SK-N-SH treated with all-trans-retinoic acid at 6 μM for 48 hours (cell line): ENCODE data around the gene ARHGAP15.

Experiments
- ATAC-seq: fragments of 200-7000 bp; cut with Tn5 transposase; 3 replicates; pipeline ENCODE4 v1.9.1; 2020; ENCODE audit warnings: mild to moderate bottlenecking, moderate library complexity
- ARNTL ChIP-seq: fragments of 450-650 bp; formaldehyde crosslinking; IDR thresholded peaks from 2 replicates; pipeline ENCODE4 v1.5.0; 2020; ENCODE audit warnings: low read depth, mild to moderate bottlenecking, moderate library complexity, borderline replicate concordance
- BACH2 ChIP-seq: fragments of 250-450 bp; sonication (Bioruptor Pico); IDR thresholded peaks from 2 replicates; pipeline ENCODE4 v1.9.0; 2021; ENCODE audit warnings: mild to moderate bottlenecking, borderline replicate concordance
- CREB5 ChIP-seq: fragments of 250-450 bp; sonication (Bioruptor Pico); IDR thresholded peaks from 2 replicates; pipeline ENCODE4 v1.5.1; 2020; ENCODE audit warnings: low read depth, mild to moderate bottlenecking, moderate library complexity
- CSDC2 ChIP-seq: fragments of 250-450 bp; sonication (Bioruptor Pico); IDR thresholded peaks from 2 replicates; pipeline ENCODE4 v1.5.0; 2020; ENCODE audit warnings: mild to moderate bottlenecking, moderate library complexity
- GLIS3 ChIP-seq: fragments of 250-450 bp; sonication (Bioruptor Pico); IDR thresholded peaks from 2 replicates; pipeline ENCODE4 v1.5.0; 2020; ENCODE audit warnings: mild to moderate bottlenecking, moderate library complexity
- ISL1 ChIP-seq: fragments of 250-450 bp; sonication (Bioruptor Pico); IDR thresholded peaks from 2 replicates; pipeline ENCODE4 v2.1.2; 2022; ENCODE audit warnings: mild to moderate bottlenecking, moderate library complexity
- OSR1 ChIP-seq: fragments of 250-450 bp; sonication (Bioruptor Pico); IDR thresholded peaks from 2 replicates; pipeline ENCODE4 v1.8.0; 2022; ENCODE audit warnings: moderate library complexity, mild to moderate bottlenecking, inconsistent platforms
- POU6F1 ChIP-seq: fragments of 250-450 bp; sonication (Bioruptor Pico); IDR thresholded peaks from 2 replicates; pipeline ENCODE4 v1.8.0; 2021; ENCODE audit warnings: low read depth, mild to moderate bottlenecking, moderate library complexity, borderline replicate concordance
- PPARA ChIP-seq: fragments of 250-450 bp; sonication (Bioruptor Pico); IDR thresholded peaks from 2 replicates; pipeline ENCODE4 v1.5.0; 2020; ENCODE audit warnings: mild to moderate bottlenecking, borderline replicate concordance
- RARB ChIP-seq: fragments of 250-450 bp; sonication (Bioruptor Pico); IDR thresholded peaks from 2 replicates; pipeline ENCODE4 v1.8.0; 2021; ENCODE audit warnings: mild to moderate bottlenecking, moderate library complexity
- SNAI2 ChIP-seq: fragments of 250-450 bp; sonication (Bioruptor Pico); IDR thresholded peaks from 2 replicates; pipeline ENCODE4 v1.5.0; 2020; ENCODE audit warnings: mild to moderate bottlenecking, moderate library complexity
- TOX ChIP-seq: fragments of 250-450 bp; sonication (Bioruptor Pico); IDR thresholded peaks from 2 replicates; pipeline ENCODE4 v1.8.0; 2021; ENCODE audit warnings: mild to moderate bottlenecking, moderate library complexity, borderline replicate concordance
- TSHZ2 ChIP-seq: fragments of 250-450 bp; sonication (Bioruptor Pico); IDR thresholded peaks from 2 replicates; pipeline ENCODE4 v1.5.0; 2020; ENCODE audit warnings: mild to moderate bottlenecking, moderate library complexity
- ZC3H10 ChIP-seq: fragments of 250-450 bp; sonication (Bioruptor Pico); IDR thresholded peaks from 2 replicates; pipeline ENCODE4 v1.5.1; 2021; ENCODE audit warnings: mild to moderate bottlenecking, moderate library complexity
- ZFP3 ChIP-seq: fragments of 250-450 bp; sonication (Bioruptor Pico); IDR thresholded peaks from 2 replicates; pipeline ENCODE4 v1.5.0; 2020; ENCODE audit warnings: mild to moderate bottlenecking, moderate library complexity
- ZFP30 ChIP-seq: fragments of 450-650 bp; formaldehyde crosslinking; IDR thresholded peaks from 2 replicates; pipeline ENCODE4 v1.5.0; 2022; ENCODE audit warnings: mild to moderate bottlenecking, moderate library complexity
- ZNF565 ChIP-seq: fragments of 450-650 bp; formaldehyde crosslinking; conservative IDR thresholded peaks from 2 replicates; pipeline ENCODE4 v1.5.0; 2020; ENCODE audit warnings: low read depth, mild to moderate bottlenecking, moderate library complexity
- ZNF8 ChIP-seq: fragments of 450-650 bp; formaldehyde crosslinking; IDR thresholded peaks from 2 replicates; pipeline ENCODE4 v1.5.0; 2020; ENCODE audit warnings: mild to moderate bottlenecking, moderate library complexity

Gene ARHGAP15

GRCh38 chr2:143440411-143441012, 311.3 kb downstream of the ARHGAP15 start:
- TF ChIP-seq SNAI2 (CRISPR knock-in tag) (no peak), ZFP3 (no peak), POU6F1 (no peak), ZFP30 (no peak), BACH2 (no peak)
- ATAC-seq = no peak

GRCh38 chr2:143442193-143442592, 313.0 kb downstream of the ARHGAP15 start:
- ATAC-seq = no peak
- TF ChIP-seq OSR1 (CRISPR knock-in tag) = no peak
- TF ChIP-seq, all 23 proteins: peak for 0

- no peak for TF ChIP-seq POU6F1
- TF ChIP-seq SNAI2 (CRISPR knock-in tag) = no peak
- no peak for TF ChIP-seq OSR1 (CRISPR knock-in tag)
- TF ChIP-seq ZFP30 = no peak
- no peak for TF ChIP-seq PPARA
- peak; percentile 26; the same call in 1 of the 2 replicates for TF ChIP-seq ISL1
- no peak for TF ChIP-seq BACH2
- no peak for TF ChIP-seq ZNF565 (CRISPR knock-in tag)
- TF ChIP-seq TOX (CRISPR knock-in tag) = 0 out of 2 replicates have a peak, but pooled peaks have one; percentile 38
- TF ChIP-seq ARNTL (CRISPR knock-in tag) = no peak
- ATAC-seq = peak; percentile 61; the same call in 2 of the 3 replicates
These were observed 322.5 kb downstream of the ARHGAP15 start for GRCh38 chr2:143451642-143452281.

- no peak for ATAC-seq
- no peak for TF ChIP-seq ISL1
- TF ChIP-seq POU6F1 = no peak
- TF ChIP-seq ZFP30 = no peak
- no peak for TF ChIP-seq CSDC2 (CRISPR knock-in tag)
- TF ChIP-seq TOX (CRISPR knock-in tag) = no peak
- TF ChIP-seq ZFP3 = no peak
- no peak for TF ChIP-seq GLIS3 (CRISPR knock-in tag)
- TF ChIP-seq ZC3H10 (CRISPR knock-in tag) = no peak
- TF ChIP-seq BACH2 = no peak
These were observed 323.7 kb downstream of the ARHGAP15 start for GRCh38 chr2:143452817-143453451.

- TF ChIP-seq ISL1 (no peak), TOX (CRISPR knock-in tag) (0 out of 2 replicates have a peak, but pooled peaks have one; percentile 10), GLIS3 (CRISPR knock-in tag) (no peak), ARNTL (CRISPR knock-in tag) (no peak), ZC3H10 (CRISPR knock-in tag) (no peak)
- no peak for ATAC-seq
These were observed 324.8 kb downstream of the ARHGAP15 start for GRCh38 chr2:143453981-143454511.

- ATAC-seq = no peak
- TF ChIP-seq GLIS3 (CRISPR knock-in tag) = no peak
- TF ChIP-seq TSHZ2 (CRISPR knock-in tag) = no peak
- TF ChIP-seq CSDC2 (CRISPR knock-in tag) = no peak
- no peak for TF ChIP-seq OSR1 (CRISPR knock-in tag)
- no peak for TF ChIP-seq PPARA
- no peak for TF ChIP-seq ARNTL (CRISPR knock-in tag)
- no peak for TF ChIP-seq RARB (CRISPR knock-in tag)
- TF ChIP-seq ZNF565 (CRISPR knock-in tag) = no peak
- no peak for TF ChIP-seq POU6F1
- no peak for TF ChIP-seq ZNF8 (CRISPR knock-in tag)
- TF ChIP-seq ZFP3 = no peak
- no peak for TF ChIP-seq ZC3H10 (CRISPR knock-in tag)
- no peak for TF ChIP-seq CREB5 (CRISPR knock-in tag)
These were observed 326.1 kb downstream of the ARHGAP15 start for GRCh38 chr2:143455317-143455716.
